ENCODE results near the gene IQUB.
"Not testable (repeated sequence)": the region's sequence is repeated elsewhere in the genome, so short reads cannot be mapped to it uniquely, and the experiment has no call there.

IQUB gene

DNA sequence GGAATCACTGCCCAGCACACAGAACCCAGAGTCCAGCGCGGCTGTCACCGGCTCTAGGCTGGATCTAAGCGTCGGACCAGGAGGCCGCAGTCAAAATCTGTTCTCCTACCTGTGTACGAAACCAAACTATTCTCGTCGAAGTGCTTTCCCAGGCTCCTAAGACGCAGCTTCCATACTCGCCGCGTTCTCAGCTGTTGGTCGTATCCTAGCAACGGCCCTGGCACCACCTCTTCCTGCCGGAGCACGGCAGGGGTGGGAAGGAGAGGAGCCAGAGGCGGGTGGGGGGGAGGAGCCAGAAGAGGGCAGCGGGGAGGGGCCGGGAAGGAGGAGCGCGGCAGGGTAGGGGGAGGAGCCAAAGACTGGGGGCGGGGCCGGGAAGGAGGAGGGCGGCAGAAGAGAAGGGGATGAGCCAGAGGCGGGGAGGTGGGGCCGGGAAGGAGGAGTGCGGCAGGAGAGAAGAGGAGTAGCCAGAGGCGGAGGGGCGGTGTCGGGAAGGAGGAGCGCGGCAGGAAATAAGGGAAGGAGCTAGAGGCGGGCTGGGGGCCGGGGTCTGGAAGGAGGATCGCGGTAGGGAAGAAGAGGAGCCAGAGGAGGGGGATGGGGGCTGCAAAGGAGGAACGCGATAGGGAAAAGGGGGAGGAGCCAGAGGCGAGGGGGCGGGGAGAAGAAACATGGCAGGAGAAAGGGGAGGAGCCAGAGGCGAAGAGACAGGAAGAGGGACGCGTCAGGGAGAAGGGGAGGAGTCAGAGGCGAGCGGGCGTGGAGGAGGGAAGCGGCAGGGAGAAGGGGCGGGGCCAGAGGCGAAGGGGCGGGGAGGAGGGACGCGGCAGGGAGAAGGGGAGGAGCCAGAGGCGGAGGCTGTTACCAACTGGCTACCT lies at the start of gene IQUB:
IQUB (minus strand) TSS at position 213 of the 878 bp plus-strand sequence. CDS start 22,255 bp downstream, outside the sequence.
- DNase-seq, result peak; percentile 97

DNA sequence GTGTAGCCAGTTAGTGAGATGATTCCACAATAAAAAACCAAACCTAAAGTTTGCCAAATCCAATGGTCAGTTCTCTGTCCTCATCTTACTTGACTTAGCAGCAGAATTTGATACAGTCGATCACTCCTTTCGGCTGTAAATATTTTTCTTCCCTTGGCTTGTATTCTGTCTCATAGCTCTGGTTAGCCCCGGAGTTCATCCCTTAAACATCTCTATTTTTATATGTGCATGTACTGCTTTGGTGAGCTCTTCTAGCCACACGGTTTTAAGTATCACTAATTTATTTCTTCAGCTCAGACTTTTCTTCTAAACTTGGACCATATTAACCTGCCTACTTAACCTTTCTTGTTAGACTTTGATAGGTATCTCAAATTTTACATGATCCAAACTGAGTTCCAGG lies 49.4 kb upstream of the IQUB start:
- no peak for DNase-seq

DNA sequence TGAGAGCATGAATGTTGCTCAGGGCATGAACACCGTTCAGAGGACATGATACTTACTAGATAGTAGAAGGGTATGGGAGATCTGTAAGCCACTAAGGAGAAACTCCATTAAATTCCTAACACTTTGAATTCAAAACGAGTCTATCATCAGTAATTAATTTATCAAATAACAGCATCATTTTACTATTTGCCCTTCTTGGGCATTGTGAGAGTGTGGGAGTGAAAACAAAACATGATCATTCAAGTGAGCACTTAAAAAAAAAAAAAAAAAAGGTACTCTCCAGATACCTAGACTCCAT lies 46.7 kb upstream of the IQUB start:
- no peak for DNase-seq

DNA sequence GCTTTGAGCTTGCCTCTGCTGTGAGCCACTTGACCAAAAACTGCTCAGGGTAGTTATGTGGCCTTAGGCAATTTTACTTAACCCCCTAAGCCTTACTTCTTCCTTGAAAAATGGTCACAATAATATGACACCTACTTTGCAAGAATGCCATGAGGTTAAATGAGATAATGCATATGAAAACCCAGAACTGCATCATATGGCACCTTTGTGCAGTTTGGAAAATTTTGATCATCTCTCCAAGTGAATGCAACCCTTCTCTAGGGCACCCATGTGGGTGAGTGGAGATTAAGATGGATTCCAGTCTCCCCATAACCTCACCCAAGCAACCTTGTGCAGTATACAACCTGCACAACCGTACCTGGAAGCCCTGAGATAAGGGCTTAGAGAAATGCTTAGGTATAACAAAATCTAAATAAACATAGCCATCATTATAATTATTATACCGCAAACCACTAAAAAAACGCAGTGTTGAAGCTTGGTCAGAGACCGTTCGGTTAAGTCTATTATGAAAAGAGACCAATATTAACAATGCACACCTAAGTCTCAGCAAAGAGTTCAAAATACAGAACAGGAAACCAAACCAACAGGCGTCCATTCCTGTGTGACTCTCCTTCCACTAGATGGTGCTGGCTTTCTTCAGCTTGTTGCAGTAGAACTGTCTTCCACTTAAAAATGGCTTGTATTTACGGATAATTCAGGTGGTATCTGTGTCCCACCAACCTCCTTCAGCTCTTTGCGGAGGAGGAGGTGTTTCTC lies 46.2 kb upstream of the IQUB start:
- DNase-seq, result no peak

DNA sequence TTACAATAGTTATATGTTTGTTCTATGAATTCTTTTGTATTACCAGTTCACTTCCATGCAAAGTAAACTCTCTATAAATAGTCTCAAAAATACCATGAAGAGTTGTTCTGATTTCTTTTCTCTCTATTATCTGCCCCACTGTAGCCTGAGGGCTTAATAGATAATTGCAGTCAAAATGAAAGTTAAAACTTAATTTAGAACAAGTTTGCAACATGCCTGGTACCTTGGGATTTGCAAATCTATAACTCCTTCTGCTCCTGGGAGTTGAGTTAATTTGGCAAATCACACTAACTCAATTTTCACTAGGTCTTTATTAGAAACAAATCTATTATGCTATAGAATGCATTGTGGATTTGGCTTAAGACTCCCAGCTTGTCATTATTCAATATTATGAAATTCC lies 45.0 kb upstream of the IQUB start:
- DNase-seq, result no peak

DNA sequence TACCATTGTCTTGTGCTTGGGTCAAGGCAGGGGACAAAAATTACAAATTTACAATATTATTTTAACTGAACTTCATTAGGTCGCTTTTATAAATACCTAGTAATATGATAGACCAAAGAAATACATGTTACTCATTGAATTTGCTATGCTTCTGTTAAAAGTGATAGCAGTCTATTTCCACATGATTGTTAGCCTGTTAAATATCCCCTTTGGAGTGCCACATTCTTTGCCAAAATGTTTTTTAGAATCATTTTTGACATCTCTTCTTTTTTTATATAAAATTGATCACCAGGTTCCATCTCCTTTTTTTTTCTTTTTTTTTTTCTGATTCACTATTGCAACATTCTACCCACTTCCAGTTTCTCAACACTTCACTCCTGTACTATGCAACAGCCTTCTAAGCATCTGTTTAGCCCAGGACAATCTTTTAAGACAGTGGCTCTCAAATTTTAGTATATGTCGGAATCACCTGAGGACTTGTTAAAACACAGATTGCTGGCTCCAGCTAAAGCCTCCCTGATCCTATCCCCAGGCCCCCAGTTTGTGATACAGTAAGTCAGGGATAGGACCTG lies 39.6 kb upstream of the IQUB start:
- DNase-seq, result no peak

DNA sequence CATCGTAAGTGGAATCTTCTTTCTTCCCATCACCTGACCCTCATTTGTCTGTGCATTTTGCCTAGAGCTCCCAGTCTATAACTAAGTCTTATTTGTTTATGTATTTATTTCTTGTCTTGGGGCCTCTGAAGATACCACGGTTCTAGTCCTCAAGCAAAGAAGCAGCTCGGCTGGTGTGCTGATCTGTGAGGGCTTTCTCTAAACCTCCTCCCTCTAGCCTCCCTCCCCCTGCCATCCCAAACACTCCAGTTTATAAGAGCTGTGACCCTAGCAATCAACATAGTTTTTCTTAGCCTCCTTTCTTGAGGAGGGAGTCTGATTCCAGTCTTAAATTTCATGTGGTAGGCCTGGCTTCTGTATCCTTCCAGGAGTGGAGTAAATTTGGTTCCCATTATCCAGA lies 38.9 kb upstream of the IQUB start:
- no peak for DNase-seq

DNA sequence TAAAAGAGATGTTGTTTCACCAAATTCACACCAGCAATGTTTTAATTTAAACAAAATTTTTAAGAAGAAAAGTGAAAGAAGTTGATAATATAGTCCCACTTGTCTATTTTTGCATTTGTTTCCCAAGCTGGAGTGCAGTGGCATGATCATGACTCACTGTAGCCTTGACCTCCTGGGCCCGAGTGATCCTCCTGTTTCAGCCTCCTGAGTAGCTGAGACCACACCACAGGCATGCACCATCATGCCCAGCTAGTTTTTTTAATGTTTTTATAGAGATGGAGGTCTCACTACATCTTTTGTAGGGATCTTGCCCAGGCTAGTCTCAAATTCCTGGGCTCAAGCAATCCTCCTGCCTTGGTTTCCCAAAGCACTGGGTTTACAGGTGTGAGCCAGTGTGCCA lies 37.3 kb upstream of the IQUB start:
- no peak for DNase-seq

DNA sequence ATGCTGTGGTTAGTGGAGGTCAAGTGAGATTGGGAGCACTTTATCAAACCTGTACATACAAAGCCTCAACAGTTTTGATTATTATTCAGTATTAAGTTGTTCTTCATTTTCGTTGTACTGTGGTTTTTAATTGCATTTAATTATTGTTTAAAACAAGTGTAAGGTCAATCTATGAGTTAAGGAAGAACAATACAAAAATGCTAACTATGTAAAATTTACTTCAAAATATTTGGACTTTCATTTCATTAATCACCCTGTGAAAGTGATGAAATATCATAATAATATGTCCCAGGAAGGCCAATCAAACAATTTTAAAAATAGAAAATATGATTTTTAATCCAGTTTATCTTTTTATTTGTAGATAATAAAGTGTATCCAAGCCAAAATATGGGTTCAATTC lies 36.8 kb upstream of the IQUB start:
- no peak for DNase-seq

DNA sequence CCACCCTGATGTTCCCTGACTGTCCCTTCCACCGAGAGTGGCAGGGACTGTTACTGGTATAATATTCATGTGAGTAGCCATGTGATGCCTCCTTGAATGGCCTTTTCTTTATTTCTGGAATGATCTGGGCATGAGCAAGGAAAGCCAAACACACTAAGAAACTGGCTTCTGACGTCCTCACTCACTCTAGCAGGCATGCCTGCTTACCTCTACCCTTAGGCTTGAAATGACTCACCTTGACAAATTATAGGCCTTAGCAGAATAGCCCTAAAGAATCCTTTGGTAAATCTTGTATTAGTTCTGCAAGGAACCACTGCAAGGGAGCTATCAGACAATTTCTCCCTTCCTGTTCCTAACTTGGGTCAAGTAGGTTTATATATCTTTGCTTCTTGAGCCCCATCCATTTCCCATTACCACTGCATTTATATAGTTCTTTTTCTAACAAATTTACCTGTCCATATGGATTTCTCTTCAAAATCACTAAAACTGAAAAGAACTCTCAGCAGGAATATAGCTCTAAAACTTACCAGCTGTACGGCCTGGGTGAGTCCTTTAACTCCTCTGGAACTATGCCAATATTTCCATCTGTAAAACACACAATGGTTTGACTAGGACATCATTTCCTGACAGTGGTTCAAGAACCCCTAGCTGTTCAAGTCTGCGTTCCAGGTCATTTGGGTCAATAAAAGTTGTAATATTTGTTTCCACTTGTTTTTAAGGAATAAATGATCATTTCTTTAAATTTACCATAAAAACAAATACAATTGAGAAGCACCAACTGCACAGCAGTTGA lies 36.2 kb upstream of the IQUB start:
- no peak for DNase-seq

DNA sequence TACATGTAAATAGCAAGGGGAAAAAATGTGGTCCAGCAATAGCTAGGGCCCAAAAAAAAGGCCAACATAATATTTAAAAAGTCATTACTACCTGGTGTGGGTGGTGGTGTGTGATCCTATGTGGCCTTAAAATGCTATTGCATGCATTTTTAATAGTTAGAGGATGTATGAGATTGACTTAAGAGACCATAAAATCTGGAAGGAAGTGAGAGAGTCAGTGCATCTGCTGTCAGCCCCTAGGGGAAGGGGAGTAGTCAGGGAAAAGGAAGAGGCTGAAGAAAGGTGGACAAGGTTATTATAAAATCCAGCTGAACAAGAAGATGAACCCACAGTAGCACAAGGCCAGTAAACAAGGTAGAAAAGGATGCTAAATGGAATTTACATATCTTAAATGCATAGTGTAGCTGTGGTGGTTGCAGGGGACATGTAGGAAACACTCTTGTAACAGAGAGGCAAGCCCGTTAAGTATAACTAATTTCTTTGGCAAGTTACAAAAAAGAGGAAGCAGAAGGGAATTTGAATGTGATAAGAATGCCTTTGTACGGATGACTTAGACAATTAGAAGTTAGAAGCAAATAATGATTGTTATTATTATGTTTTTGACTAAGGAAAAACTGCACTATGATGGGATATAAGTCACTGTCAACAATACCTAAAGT lies 35.1 kb upstream of the IQUB start:
- no peak for DNase-seq

DNA sequence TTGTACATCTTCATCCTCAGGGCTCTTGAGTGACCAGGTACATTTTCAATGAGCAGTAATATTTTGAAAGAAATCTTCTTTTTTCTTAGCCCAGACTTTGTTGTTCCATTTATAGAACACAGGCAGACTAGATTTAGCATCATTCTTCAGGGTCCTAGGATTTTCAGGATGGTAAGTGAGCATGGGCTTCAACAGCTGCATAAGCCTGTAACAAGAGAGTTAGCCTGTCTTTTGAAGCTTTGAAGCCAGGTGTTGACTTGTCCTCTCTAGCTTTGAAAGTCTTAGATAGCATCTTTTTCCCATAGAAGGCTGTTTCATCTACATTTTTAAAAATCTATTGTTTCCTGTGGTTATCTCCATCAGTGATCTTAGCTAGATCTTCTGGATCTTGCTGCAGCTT lies 27.7 kb upstream of the IQUB start:
- DNase-seq, result no peak

DNA sequence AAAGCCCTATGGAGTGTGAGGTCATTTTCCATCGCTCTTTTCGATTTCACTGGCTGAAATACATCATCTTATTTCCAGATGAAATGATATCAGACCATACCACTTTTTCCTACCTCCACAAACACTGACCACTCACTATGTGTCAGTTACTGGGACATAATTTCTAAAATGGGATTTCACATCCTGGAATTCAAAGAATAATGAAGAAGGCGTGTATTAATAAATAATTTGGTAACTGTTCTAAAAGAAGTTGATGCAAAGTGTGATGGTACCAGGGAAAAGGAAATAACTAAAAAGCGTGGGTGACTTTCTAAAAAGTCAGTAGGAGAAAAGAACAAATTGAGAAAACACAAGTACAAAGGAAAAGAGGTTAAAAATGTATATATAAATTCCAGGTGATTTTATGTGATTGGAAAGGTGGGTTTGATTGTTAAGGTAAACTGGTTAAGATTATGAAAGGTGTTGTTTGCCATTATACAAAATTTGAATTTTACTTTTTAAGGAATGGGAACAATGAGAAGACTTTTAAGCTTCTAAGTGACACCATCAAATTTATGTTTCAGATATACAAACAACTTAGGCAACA lies 24.0 kb upstream of the IQUB start:
- no peak for DNase-seq

DNA sequence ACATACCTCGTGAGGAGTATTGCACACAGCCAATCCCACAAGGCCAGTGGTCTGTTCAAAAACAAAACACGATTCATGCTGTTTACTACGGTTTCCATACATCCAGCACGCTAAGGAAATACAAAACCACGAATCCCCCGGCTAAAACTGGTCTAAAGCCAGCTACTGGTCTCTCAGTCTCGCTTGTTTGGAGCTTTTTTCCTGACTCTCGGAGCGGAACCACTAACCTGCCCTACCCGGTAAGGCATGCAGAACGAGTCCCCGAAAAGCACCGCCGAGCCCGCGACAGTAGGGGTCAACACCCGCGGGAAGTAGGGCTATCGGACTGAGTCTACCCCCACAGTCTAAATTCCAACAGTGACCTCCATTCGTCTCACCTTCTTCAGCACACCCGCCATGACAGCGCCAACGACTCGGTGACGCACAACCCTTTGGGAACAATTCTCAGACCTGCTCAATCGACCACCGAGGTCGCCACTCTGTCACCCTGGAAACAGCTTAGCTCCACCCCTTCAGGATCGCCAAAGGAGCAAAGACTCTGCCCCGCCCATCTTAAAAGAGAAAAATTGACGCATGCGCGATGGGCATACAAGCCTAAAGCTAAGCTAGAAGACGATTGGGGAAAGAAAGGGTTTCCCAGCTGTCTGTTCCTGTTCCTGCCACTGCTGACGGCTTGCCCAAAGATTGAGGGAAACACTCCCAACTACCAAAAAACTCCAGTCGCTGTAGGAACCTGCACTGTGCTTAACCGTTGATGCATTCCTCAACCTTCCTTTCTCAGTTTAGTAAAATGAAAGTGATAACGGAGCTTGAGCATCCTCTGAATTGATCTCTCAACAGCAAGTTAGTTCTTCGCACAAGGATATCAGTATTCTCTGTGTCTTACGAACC lies 23.2 kb upstream of the IQUB start, which contains the start of gene NDUFA5:
NDUFA5 (minus strand) TSS at position 421 of the 891 bp plus-strand sequence; CDS start at position 398, 23 bp downstream.
- peak; percentile 95 for DNase-seq

DNA sequence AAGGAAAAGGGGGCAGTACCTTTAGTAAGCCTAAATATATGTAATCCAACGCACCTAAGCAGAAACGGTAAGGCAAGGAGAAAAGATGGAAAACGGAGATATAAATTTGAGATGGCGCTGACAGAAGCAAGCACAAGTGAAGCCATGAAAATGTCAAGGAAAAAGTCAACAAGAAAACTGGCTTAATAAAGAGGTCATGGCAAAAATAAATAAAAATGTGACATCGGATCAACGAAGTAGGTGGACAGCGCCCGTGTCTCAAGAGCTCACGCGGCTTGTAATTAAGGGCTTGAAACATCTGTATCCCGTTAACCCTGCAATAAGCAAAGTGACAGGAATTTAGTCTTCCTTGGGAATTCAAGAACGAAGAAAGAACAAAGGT lies 22.6 kb upstream of the IQUB start:
- DNase-seq, result no peak

DNA sequence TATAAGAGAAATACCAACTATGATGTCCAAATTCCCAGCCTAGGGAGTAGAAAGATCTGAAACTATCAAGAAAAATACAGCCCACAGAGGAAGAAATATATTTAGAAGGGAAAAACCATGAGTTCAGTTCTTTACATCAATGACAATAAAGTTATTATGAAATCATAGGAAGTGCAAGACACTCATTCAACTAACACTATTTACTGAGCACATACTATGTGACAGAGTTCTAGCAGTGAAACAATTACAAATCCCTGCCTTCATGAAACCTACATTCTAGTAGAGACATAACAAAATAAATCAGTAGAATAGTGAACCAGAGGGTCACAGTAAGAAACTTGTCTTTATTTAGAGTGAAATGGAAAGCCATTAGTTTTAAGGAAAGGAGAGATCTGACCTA lies 21.1 kb upstream of the IQUB start:
- DNase-seq, result no peak

DNA sequence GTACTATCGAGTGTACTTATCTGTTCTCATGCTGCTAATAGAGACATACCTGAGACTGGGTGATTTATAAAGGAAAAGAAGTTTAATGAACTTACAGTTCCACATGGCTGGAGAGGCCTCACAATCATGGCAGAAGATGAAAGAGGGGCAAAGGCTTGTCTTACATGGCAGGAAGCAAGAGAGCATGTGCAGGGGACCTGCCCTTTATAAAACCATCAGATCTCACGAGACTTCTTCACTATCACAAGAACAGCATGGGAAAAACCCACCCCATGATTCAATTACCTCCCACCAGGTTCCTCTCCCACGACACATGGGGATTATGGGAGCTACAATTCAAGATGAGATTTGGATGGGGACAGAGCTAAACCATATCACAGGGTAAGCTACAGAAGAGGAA lies 18.8 kb upstream of the IQUB start:
- no peak for DNase-seq

DNA sequence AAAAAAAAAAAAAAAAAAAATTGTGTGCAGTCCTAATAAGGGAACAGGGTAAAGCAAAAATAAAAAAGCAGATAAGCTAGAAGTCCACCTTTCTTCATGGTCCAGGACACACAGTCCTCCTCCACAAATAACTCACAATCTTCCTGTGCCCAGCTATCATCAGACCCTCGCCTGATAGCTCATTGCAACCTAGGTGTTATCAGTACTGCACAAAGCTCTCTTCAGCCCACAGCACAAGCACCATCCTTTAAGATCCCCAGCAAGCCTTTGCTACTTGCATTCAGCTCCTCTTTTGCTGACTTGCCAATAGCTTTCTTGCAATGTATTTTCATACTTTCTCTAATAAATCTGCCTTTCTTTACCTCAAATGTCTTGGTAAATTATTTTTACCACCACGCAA lies 18.2 kb upstream of the IQUB start:
- DNase-seq, result no peak

DNA sequence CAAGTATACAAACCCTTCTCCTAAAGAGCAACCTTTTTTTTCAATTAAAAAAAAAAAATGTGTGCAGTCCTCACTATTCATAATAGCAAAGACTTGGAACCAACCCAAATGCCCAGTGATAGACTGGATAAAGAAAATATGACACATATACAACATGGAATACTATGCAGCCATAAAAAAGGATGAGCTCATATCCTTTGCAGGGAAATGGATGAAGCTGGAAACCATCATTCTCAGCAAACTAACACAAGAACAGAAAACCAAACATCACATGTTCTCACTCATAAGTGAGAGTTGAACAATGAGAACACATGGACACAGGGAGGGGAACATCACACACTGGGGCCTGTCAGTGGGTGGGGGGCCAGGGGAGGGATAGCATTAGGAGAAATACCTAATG lies 17.7 kb upstream of the IQUB start:
- DNase-seq, result not testable (repeated sequence)

DNA sequence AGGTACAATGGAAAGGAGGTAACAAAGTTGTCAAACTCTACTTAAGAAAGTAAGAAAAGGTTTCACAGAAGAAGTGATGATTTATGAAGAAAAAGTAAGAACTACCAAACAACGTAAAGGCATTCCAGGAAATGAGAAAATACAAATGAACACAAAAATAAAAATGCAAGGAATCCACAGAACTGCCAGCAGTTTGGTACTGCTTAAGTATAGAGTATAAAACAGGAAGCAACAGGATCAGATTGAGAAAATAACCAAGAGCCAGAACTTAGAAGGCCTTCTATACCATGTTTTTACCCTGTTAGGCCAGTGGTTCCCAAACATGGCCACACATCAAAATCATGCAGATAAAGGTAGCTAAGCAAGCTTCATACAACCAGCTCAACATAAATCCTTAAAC lies 14.0 kb upstream of the IQUB start:
- DNase-seq, result no peak

DNA sequence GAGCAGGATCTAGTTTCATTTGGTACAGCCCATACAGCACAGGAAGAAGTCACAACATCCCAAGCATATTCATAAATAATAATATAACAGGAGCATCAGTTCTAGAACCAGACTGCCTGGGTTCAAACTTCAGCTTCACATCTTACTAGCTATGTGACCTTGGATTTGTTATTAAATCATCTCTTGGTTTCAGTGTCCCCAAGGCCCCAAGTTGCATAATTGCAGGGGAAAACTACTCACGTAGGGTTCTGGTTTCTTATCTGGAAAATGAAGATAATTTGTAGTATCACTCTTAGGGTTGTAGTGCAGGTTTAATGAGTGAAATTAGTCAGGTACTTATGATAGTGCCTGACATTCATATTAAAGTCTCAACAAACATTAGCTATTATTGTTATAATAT lies 5.5 kb upstream of the IQUB start:
- DNase-seq, result no peak
